ENCODE measurements around the gene GSTM3. TPM values are rescaled to one million over a fixed set of nuclear protein-coding genes. Genes with fewer than 3 reads are reported as not detected.

Gene GSTM3
- total and polyA plus RNA-seq, 2 experiments from 2014 or later = 3.1 to 4.1 TPM

DNA sequence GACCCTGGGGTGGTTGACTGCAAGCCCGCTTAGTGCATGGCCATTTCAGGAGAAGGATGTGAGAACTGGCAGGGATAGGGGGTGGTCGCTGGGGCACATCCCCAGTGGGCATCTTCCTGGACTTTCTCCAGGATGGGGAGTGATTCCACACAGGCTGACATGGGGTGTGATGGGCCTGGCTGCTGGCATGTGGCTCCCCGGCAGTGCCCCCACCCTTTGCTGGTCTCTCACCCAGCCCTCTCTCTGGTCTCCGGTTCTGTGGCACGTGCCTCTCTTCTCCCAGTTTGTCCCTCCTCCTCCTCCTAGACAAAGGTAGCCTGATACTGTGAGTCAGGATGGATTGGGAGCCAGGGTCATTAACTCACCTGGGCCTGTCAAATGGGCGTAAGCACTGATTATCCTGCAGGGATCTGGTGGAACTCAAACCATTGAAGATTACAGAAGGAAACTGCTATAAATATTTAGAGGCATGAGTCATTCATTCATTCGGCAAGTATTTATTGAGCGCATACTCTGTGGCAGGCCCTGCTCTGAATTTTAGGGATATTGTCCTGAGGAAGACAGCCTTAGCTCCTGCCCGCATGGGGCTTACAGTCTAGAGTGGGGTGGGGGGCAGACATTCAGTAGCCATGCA lies 46.5 kb upstream of the GSTM3 start:
- TF ChIP-seq EZH2phosphoT487 (IDR thresholded peaks at IDR 0.05; ENCODE audit: unreplicated experiment) (no peak), NANOG (IDR thresholded peaks at IDR 0.05; ENCODE audit: borderline replicate concordance) (no peak), ZNF331 (CRISPR knock-in tag; IDR thresholded peaks at IDR 0.05; ENCODE audit: low read depth) (no peak), EZH2 (IDR thresholded peaks at IDR 0.05; ENCODE audit: low read depth, unreplicated experiment) (no peak), STAT1 (IDR thresholded peaks at IDR 0.05; ENCODE audit: unreplicated experiment) (no peak)
- TF ChIP-seq, protein P1, sequence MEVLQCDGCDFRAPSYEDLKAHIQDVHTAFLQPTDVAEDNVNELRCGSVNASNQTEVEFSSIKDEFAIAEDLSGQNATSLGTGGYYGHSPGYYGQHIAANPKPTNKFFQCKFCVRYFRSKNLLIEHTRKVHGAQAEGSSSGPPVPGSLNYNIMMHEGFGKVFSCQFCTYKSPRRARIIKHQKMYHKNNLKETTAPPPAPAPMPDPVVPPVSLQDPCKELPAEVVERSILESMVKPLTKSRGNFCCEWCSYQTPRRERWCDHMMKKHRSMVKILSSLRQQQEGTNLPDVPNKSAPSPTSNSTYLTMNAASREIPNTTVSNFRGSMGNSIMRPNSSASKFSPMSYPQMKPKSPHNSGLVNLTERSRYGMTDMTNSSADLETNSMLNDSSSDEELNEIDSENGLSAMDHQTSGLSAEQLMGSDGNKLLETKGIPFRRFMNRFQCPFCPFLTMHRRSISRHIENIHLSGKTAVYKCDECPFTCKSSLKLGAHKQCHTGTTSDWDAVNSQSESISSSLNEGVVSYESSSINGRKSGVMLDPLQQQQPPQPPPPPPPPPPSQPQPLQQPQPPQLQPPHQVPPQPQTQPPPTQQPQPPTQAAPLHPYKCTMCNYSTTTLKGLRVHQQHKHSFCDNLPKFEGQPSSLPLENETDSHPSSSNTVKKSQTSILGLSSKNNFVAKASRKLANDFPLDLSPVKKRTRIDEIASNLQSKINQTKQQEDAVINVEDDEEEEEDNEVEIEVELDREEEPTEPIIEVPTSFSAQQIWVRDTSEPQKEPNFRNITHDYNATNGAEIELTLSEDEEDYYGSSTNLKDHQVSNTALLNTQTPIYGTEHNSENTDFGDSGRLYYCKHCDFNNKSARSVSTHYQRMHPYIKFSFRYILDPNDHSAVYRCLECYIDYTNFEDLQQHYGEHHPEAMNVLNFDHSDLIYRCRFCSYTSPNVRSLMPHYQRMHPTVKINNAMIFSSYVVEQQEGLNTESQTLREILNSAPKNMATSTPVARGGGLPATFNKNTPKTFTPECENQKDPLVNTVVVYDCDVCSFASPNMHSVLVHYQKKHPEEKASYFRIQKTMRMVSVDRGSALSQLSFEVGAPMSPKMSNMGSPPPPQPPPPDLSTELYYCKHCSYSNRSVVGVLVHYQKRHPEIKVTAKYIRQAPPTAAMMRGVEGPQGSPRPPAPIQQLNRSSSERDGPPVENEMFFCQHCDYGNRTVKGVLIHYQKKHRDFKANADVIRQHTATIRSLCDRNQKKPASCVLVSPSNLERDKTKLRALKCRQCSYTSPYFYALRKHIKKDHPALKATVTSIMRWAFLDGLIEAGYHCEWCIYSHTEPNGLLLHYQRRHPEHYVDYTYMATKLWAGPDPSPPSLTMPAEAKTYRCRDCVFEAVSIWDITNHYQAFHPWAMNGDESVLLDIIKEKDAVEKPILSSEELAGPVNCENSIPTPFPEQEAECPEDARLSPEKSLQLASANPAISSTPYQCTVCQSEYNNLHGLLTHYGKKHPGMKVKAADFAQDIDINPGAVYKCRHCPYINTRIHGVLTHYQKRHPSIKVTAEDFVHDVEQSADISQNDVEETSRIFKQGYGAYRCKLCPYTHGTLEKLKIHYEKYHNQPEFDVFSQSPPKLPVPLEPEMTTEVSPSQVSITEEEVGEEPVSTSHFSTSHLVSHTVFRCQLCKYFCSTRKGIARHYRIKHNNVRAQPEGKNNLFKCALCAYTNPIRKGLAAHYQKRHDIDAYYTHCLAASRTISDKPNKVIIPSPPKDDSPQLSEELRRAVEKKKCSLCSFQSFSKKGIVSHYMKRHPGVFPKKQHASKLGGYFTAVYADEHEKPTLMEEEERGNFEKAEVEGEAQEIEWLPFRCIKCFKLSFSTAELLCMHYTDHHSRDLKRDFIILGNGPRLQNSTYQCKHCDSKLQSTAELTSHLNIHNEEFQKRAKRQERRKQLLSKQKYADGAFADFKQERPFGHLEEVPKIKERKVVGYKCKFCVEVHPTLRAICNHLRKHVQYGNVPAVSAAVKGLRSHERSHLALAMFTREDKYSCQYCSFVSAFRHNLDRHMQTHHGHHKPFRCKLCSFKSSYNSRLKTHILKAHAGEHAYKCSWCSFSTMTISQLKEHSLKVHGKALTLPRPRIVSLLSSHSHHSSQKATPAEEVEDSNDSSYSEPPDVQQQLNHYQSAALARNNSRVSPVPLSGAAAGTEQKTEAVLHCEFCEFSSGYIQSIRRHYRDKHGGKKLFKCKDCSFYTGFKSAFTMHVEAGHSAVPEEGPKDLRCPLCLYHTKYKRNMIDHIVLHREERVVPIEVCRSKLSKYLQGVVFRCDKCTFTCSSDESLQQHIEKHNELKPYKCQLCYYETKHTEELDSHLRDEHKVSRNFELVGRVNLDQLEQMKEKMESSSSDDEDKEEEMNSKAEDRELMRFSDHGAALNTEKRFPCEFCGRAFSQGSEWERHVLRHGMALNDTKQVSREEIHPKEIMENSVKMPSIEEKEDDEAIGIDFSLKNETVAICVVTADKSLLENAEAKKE (CRISPR knock-in tag; IDR thresholded peaks at IDR 0.05) = no peak
- DNase-seq (ENCODE audit: low spot score) = no peak
- Histone ChIP-seq H3K36me3 (ENCODE audit: insufficient read depth) (no peaks in the 10 kb centered on the region), H3K4me1 (ENCODE audit: insufficient read depth) (peaks cover 20% of the 10 kb centered on the region), H4K20me1 (replicated peaks; ENCODE audit: insufficient read depth) (no peaks in the 10 kb centered on the region), H3K27me3 (ENCODE audit: insufficient read depth) (no peaks in the 10 kb centered on the region), H3K4me3 (no peak overlapping the region), H3K79me2 (replicated peaks; ENCODE audit: insufficient read depth) (no peaks in the 10 kb centered on the region), H3K4me2 (no peak overlapping the region), H2AFZ (no peak overlapping the region), H3F3A (replicated peaks; ENCODE audit: low read depth) (no peaks in the 10 kb centered on the region), H3K9me2 (ENCODE audit: insufficient read depth) (no peaks in the 10 kb centered on the region), H3K27ac (ENCODE audit: low read depth) (no peak overlapping the region)
- Mint-ChIP-seq H3K27me3 (ENCODE audit: insufficient read depth, low read depth, poor library complexity) (peaks cover 13% of the 10 kb centered on the region), H3K4me3 (no peak overlapping the region), H3K9me3 (no peaks in the 10 kb centered on the region), H3K36me3 (ENCODE audit: low read depth) (no peaks in the 10 kb centered on the region), H3K4me1 (peaks cover 31% of the 10 kb centered on the region), H3K27ac (no peak overlapping the region)
- no peak for ATAC-seq

Data from GM23338 (cell line).